Stimulated activated CD4-positive, alpha-beta T cell treated with anti-CD3 and anti-CD28 coated beads, Interleukin-1b, Interleukin-23, amount 100 ng/mL, for 4 hours (primary cell): ENCODE data around the gene TBC1D5.

Experiments used
- DNase-seq, 2 donors: peaks; one replicate each; pipeline ENCODE4 v3.0.0-alpha.2; 2020; ENCODE audit warnings: low read depth in 2 of 2

TBC1D5 gene

DNA sequence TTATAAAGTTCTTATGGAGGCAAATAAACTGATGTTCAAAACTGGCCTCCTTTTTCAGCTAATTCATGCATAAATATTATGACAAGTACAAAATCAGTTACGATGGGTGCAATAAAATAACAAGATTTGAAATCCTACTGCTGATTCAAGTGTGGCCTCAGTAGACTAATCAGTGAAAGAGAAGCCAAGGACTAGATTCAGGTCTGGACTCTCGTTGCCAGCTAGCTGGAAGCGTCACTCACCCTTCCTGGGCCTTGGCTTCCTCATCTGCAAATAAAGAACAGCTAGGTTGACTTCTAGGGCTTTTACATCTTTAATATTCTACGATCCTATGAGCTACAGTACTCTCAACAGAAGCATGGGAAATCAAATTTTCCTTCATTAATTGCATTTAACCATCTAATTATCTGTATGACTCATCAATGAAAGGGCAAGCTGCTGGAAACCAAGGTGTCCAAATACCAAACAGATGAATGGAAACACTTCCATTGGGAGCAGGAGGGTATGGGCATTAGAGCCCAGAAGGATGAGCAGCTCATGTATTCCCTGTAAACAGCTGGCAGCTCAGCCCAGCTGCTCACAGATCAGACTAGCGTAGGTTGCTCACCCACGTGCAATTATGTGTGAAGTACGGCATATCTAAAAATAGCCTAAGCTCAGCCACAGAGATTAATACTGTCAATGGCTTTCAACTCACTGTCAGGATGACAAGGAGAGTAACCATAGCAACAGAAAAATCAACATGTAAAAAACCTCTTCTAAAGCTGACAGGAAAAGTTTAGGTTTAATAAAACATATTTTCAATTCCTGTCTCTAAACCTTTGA is 562.8 kb downstream of the TBC1D5 start:
- DNase-seq = no peak

- DNase-seq = no peak
Measured at GRCh38 chr3:17176757-17177156, 565.7 kb downstream of the TBC1D5 start.

DNA sequence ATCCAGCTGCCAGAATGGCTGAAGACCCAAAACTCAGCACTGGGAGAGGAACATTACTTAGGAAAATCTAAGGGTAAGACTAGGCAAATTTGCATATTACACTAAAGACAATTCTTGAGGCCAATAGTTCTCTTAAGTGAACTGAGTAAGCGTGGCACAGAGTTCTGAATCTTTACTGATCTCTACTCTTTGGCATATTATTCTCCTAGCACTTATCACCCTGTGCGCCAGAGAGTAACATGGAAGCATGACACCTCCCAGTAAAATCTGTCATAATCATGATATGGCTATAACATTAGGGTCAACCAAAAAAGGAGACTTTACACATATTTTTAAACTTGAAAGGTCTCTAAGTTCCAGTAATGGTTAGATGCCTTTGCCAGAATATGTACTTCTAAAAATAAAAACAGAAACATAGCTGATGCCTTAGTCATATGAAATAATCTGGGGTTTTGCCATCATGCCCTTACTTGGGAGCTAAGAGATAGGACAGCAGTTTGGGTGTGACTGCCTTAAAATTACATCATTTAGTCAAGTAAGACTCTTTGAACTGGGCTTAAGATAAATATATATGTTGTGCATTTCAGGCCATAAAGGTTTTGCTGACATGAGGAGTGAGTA is 567.1 kb downstream of the TBC1D5 start:
- DNase-seq = no peak

GRCh38 chr3:17166369-17166768 is 576.1 kb downstream of the TBC1D5 start:
- DNase-seq = no peak

DNA sequence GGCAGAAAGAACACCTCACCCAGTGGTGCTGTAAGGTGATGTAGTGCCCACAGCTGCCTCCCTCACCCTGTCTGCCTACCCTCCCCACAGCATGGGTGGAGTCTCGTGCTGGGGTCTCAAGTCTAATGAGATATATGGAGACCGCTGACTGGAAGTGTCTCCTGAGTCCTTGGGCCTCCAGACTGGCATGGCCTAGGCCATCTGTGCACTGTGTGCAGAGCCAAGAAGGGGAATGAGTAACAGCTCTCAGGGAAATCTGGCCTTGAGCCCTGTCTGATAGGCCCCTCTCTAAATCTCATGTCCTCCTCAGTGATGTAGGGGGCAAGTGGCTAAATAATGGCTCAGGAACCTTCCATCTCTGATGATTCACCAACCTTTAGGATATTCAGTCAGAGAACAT is 580.3 kb downstream of the TBC1D5 start:
- no peak for DNase-seq

- no peak for DNase-seq
Measured at GRCh38 chr3:17160597-17160996, 581.8 kb downstream of the TBC1D5 start.

DNA sequence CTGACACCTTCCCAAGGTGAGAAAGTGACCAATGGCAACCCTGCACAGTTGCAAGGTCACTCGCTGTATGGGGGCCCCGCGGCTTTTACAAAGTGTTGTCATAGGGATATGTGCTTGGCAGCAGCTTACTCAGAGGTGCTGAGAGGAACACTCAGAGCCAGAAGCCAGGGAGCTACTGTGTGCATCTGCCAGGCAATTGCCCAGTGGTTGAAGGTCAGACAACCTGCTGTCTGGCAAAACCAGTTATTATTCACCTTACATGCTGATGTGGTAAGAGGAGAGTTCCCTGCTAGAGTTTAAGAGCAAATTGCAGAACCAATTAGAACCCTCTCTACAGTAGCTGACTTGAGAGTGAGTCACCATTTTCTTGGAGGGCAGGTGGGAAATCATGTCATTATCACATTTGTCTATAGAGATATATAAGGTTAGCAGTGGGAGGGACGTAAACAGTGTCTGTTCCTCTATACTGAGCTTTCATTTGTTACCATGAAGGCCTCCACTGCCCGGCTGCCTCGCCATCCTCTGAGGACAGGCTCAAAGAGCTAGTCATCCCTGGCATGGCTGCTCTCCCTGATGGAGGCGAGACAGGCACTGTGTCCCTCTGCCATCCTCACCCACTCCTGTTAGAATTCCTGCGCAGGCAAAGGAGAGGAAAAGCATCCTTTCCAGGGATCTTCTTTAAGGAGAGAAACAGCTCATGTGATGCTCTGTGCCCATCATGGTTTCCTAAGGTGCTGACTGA is 583.3 kb downstream of the TBC1D5 start:
- DNase-seq = no peak

DNA sequence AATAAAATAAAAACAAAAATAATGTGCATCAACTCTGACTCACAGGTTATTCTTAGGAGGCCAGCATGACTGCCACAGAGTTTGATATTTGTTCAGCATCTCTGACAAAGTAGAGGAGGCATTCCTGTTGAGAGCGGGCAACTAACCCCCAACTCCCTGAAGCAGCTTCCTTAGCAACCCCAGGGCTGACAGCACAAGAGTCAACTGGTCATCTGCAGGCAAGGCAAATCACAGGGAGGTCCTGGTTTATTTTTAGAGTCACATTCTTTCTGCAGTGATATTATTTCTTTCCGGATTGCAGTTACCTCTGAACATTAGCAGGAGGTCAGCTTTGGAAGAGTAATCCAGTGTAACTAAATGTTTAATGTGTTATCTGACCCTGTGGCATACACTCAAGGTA is 584.7 kb downstream of the TBC1D5 start:
- no peak for DNase-seq

DNA sequence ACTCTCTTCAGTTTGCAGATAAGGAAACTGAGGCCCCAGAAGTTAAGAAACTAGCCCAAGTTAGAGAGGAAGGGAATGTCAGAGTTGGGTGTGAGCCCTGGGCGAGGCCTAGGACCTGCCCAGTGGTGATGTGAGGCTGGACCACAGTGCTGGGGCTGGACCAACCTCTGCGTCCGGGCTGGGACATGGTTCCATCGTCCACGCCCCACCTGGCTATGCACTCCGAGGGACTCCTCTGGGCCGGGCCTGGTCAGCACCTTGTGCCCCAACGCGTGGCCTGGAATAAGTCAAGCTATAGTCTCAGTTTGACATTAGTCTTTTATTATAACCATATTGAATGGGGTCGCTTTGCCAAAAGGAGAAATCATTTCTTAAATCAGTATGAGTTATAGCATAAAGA is 585.6 kb downstream of the TBC1D5 start:
- no peak for DNase-seq

DNA sequence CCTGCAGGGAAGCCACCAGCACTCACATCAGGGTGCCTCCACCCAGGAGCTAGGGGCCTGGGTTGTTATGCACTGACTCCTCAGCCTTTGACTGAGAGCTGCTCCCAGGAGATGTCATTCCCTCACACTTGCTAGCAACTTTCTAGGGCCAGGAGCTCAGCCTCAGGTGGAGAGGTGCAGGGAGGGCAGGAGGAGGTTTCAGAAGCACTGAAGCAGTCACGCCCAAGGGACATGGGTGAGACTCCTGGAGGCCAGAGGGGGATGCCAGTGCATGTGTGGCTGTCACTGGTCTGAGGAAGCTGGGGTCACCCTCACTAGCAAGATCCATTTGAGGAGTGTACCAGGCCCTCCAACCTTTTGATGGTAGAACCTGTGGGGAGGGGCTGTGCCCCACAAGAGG is 586.5 kb downstream of the TBC1D5 start:
- no peak for DNase-seq

- no peak for DNase-seq
Measured at GRCh38 chr3:17154941-17155340, 587.5 kb downstream of the TBC1D5 start.

DNA sequence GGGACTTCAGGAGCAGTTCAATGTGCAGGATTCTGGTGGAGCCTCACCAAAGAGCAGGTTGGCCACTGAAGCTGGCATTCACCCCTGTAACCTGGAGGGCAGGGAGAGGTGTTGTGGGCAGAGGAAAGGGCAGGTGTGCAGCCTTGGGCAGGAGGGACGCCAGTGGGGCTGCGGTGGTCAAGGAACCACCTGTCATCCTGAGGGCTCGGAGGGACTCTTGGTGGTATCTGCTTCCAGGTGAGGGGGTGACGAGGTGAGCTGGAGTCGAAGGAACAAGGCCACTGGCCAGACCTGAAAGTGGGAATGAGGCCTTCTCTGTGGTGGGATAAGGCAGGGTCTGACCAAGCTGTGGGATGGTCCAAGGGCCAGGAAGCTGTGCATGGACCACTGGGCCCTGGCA is 588.2 kb downstream of the TBC1D5 start:
- no peak for DNase-seq

GRCh38 chr3:17153209-17153608 is 589.2 kb downstream of the TBC1D5 start:
- DNase-seq = no peak

DNA sequence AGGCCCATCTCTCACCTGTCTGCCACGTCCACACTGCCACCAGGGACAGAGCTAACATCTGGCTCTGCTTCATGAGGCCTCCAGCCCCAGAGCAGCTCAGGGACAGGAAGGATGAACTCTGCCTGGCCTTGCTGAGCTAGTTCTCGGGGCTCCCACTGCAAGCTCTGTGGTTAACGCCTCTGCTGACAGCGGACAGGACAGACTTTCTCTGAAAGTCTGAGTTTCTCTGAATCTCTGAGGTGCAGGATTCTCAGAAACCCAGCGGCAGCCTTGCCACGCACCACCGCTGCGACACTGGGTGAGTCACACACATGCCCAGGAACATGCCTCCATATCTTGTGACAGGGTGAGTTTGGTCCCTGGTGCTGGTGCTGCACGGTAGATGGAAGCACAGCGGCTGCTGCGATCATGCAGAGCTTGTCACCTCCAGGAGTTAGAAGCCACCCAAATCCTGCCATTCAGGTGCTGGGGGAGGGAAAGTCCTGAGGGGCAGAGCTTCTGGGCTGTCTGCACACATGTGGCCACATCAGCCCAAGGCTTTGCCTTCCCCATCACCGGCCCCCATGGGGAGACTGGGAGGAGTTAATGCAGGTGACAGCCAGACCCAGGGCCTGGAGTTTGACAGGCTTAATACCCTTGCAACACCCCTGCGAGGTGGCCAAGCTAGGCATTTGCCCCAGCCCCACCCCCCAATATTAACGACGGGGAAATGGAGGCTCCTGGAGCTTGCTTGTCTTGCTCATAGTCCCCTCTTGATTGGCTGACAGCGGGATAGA is 590.6 kb downstream of the TBC1D5 start:
- peak; percentile 60 to 73 for DNase-seq

GRCh38 chr3:17149076-17149475 is 593.4 kb downstream of the TBC1D5 start:
- no peak for DNase-seq

- no peak for DNase-seq
Measured at GRCh38 chr3:17144665-17144993, 597.8 kb downstream of the TBC1D5 start.

DNA sequence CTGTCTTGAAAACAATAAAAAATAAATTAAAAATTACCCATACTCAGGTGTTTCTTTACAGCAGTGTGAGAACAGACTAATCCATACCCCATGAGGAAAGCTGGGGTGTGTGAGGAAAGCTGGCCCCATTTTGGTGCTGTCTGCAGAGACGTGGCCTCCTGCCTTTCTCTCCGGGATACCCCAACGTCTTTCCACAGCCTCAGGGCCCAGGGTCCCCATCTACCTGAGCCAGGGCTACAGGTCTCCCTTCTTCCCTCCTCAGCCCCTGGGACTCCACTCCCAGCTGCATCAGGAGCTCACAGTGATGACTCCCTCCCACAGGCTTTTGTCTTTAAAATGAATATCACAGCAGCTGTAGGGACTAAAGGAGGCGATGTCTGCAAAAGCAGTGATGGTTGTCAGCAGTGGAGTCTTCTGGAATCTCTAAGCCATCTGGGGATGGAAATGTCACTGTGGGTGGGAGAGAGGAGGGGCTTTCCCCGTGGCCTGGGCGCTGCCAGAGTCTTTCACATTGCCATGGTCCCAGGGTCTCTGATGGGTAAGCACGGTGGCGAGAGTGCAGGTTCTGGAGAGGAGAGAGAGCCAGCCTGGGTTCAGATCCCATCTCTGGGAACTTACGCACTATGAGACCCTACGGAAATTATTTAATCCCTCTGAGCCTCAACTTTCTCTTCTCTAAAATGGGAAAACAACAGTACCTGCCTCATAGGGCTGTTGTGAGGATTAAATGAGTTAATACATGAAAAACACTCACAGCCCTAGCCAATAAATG is 598.4 kb downstream of the TBC1D5 start:
- DNase-seq = no peak

GRCh38 chr3:17142516-17142915 is 599.9 kb downstream of the TBC1D5 start:
- no peak for DNase-seq

- no peak for DNase-seq
Measured at GRCh38 chr3:17141699-17142098, 600.7 kb downstream of the TBC1D5 start.

DNA sequence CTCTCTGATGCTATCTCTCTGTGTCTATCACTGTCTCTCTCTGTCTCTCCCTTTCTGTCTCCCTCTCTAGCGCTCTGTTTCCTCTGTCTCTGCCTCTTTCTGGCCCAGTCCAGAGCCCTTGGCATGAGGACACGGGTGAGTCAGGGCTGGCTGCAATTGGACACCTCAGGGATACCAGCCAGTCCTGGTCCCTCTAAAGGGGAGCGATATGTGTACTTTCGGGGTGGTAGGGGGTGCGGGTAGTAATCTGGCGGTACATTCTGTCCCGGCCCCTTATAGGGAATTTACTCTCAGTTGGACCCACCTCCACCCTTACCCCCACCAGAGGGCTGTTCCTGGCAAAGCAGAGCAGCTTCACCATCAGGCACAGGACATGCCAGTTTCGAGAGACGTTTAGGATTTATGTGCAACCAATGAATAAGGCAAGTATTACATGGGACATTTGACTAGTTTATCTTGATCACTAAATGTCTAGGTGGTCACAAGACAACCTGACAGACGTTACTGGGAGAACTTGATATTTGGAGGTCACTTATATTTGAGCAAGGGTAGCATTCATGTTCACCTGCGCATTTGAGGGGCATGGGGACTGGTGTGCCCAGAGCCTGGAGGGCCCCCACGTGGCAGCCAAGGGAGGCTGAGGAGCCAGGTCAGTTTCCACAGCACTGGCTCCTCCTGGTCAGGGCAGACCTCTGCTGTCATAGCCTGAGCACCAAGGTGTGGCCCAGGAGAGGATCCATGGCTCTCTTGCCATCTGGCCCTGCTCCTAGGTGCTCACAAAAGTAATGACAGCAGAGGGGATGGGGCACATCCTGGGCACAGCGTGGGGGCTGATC is 601.5 kb downstream of the TBC1D5 start:
- no peak for DNase-seq
